Coronary artery (tissue), 2 donors: Measurements from ENCODE around the gene HEYL.

Source experiments
- DNase-seq: peaks from one replicate; pipeline ENCODE4 v3.0.0-alpha.2; 2017; ENCODE audit warnings: low spot score
- H3K27ac ChIP-seq, 2 donors: fragments of 200-600 bp; sonication (generic); one replicate each; pipeline ENCODE4 v1.5.1; 2016 to 2019
- H3K4me3 ChIP-seq: fragments of 200-600 bp; sonication (generic); 2 replicates; pipeline ENCODE4 v1.5.1; 2016; ENCODE audit warnings: mild to moderate bottlenecking, moderate library complexity
- TF ChIP-seq, protein P1 (sequence below): fragments of 200-600 bp; sonication (generic); IDR thresholded peaks from one replicate; pipeline ENCODE4 v1.5.1; 2019; ENCODE audit warnings: antibody characterized with exemption

The HEYL gene

DNA sequence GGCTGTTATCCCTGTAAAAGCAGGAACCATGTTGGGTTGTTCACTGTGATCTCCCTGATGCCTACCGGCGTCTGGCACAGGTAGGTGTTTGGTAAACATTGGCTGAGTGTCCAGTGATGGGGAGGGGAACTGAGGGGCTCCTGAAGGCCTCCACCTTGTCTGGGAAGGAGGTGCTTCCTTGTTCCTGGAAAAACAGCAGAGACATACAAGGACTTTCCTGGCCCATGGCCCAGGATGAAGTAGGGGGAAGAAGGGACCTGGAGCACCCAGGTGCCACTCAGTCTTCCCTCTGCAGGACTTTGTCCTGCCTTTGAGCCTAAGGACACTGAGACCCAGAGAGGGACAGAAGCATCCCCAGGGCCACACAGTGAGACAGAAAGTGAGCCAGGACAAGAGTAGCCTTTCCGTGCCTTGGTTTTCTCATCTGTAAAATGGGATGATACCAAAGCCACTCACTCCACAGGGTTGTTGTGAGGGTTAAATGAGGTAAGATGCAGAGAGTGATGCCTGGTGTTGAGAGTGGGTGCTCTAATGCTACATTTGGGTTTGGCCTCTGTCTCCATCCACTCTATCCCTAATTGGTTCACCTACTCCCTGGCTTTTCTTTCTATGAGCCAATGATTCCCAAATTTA, 6.1 kb upstream of the HEYL start:
- H3K27ac ChIP-seq, result peak overlapping the region; percentile 78 to 85
- DNase-seq, result no peak
- no peak overlapping the region for H3K4me3 ChIP-seq
- TF ChIP-seq, protein P1, sequence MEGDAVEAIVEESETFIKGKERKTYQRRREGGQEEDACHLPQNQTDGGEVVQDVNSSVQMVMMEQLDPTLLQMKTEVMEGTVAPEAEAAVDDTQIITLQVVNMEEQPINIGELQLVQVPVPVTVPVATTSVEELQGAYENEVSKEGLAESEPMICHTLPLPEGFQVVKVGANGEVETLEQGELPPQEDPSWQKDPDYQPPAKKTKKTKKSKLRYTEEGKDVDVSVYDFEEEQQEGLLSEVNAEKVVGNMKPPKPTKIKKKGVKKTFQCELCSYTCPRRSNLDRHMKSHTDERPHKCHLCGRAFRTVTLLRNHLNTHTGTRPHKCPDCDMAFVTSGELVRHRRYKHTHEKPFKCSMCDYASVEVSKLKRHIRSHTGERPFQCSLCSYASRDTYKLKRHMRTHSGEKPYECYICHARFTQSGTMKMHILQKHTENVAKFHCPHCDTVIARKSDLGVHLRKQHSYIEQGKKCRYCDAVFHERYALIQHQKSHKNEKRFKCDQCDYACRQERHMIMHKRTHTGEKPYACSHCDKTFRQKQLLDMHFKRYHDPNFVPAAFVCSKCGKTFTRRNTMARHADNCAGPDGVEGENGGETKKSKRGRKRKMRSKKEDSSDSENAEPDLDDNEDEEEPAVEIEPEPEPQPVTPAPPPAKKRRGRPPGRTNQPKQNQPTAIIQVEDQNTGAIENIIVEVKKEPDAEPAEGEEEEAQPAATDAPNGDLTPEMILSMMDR, result no peak

DNA sequence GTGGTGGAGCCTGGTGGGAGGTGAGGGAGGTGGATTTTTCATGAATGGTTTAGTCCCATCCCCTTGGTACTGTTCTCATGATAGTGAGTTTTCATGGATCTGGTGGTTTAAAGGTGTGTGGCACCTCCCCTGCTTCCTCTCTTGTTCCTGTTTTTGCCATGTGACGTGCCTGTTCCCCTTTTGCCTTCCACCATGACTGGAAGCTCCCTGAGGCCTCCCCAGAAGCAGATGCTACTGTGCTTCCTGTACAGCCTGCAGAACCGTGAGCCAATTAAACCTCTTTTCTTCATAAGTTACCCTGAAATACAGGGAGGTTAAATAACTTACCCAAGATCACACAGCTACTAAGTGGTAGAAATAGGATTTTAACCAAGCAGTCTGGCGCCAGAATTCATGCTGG, 4.3 kb upstream of the HEYL start:
- no peak for DNase-seq
- no peak overlapping the region for H3K4me3 ChIP-seq
- peak overlapping the region; percentile 51 to 90 for H3K27ac ChIP-seq
- TF ChIP-seq, protein P1, result no peak

DNA sequence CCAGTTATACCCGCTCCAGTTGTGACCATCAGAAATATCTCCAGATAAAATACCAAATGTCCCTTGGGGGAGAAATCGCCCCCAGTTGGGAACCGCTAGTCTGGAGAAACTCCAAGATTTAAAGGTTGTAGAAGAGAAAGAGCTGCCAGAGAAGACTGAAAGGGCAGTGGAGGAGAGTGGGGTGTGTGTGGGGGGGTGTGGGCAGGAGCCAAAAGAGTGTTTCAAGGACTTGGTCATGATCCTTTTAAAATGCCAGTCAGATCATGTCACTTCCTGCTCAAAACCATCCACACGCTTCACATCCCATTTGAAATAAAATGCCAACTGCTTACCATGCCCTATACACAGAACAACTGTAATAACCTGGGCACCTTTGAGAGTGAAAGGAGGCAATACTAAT, 3.4 kb upstream of the HEYL start:
- Histone ChIP-seq H3K4me3 (no peak overlapping the region), H3K27ac (peak overlapping the region; percentile 51 to 90)
- DNase-seq, result peak; percentile 94
- TF ChIP-seq, protein P1, result no peak

DNA sequence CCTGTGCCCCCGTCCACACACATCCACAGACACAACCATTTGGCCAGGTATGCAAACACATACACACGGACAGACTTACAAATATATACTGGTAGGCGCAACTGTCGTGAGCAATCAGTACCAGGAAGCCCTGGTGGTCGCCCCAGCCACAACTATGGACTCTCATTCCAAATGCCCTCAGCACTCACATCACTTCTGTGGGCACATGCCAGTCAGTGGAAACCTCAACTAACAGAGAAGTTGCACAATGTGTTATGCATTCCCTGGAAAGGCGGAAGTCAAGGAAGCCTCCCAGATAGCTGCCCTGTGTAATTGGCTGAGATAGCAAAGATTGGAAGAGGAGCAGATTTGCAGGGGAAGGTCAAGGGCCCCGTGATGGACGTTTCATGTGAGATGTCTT, 1.4 kb upstream of the HEYL start:
- peak overlapping the region; percentile 90 to 96 for H3K27ac ChIP-seq
- TF ChIP-seq, protein P1, result no peak

DNA sequence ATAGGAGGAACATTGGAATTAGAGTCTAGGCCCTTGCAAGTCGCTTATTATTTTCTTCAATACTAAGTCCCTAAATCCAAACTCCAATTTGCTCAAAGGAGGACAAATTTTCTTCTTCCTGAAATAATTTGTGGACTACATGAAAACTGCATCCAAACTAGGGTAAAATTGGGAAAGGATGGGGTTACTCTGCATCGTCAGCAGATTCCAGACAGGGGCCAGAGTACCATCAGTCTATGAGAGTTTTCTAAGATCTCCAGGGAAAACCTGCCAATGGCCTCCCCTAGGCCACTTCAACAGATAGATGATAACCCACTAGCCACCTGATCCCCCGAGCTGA, 508 bp downstream of the HEYL start:
- TF ChIP-seq, protein P1, result no peak
- Histone ChIP-seq H3K4me3 (peak overlapping the region; percentile 78), H3K27ac (peak overlapping the region; percentile 90 to 96)
- DNase-seq, result no peak

More for the DNA sequence above, 1.4 kb upstream of the HEYL start:
- no peak overlapping the region for H3K4me3 ChIP-seq
- DNase-seq, result no peak

DNA sequence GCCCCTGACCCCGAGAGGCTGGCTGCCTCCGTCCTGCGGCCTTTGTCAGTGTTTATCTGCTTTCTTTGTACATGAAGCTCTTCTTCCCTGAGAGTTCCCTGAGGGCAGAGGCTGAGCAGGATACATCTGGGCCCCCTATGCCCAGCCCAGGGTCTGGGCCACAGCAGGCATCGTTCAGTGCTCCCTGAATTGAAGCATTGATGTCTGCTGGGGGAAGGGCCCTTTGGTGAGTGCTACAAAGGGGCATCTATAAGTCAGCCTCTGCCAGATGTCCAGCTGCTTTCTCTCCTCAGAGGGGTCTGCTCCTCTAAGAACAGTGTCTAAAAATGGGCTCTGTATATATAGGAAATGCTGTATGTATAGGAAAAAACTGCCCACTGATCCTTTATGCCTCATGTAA, 2.1 kb downstream of the HEYL start:
- peak overlapping the region; percentile 78 for H3K4me3 ChIP-seq

DNA sequence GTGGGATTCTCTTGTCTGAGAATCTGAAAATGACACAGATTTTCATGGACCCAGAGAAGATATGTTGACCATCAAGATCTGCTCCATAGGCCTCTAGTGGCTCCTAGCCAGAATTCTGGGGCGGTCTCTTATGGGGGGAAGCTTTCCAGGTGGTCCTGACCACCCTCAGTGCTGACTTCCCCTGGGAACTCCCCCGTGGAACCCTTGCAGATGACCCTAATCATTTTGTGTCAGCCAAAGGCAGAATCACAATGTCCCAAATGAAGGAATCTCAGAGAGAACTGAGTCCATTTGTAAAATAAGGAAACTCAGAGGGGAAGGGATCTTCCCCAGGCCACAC, 3.6 kb downstream of the HEYL start:
- Histone ChIP-seq H3K4me3 (peak overlapping the region; percentile 78), H3K27ac (peak overlapping the region; percentile 90 to 96)
- TF ChIP-seq, protein P1, result no peak
- DNase-seq, result no peak

More for the DNA sequence above, 2.1 kb downstream of the HEYL start:
- H3K27ac ChIP-seq, result peak overlapping the region; percentile 90 to 96
- TF ChIP-seq, protein P1, result no peak
- DNase-seq, result no peak
